GM19099 (cell line): ENCODE results near the gene OXCT2.
A peak's percentile ranks its signal among the peaks of the same experiment; 100 is the strongest.

ENCODE experiments used
- POLR2A ChIP-seq: IDR thresholded peaks from 3 replicates; pipeline ENCODE4 v1.6.1; 2011; ENCODE audit warnings: low read depth; ENCODE audit not compliant: insufficient read length; ENCODE audit errors: extremely low read depth

The OXCT2 gene

GRCh38 chr1:39760074-39761008 is 10.8 kb downstream of the OXCT2 start:
- TF ChIP-seq POLR2A, result no peak

- TF ChIP-seq POLR2A, result no peak
Observed at GRCh38 chr1:39759436-39759726, 11.8 kb downstream of the OXCT2 start.

- no peak for TF ChIP-seq POLR2A
Observed at GRCh38 chr1:39758556-39759435, 12.4 kb downstream of the OXCT2 start.

- TF ChIP-seq POLR2A, result no peak
Observed at GRCh38 chr1:39757501-39757900, 13.6 kb downstream of the OXCT2 start.

GRCh38 chr1:39755965-39756659 is 15.0 kb downstream of the OXCT2 start:
- TF ChIP-seq POLR2A, result no peak

GRCh38 chr1:39754906-39755504 is 16.1 kb downstream of the OXCT2 start:
- no peak for TF ChIP-seq POLR2A

- TF ChIP-seq POLR2A, result no peak
Observed at GRCh38 chr1:39754026-39754570, 17.1 kb downstream of the OXCT2 start.

GRCh38 chr1:39753132-39754025 is 17.8 kb downstream of the OXCT2 start:
- no peak for TF ChIP-seq POLR2A

- TF ChIP-seq POLR2A, result no peak
Observed at GRCh38 chr1:39752703-39753102, 18.4 kb downstream of the OXCT2 start.

GRCh38 chr1:39751595-39751994 is 19.6 kb downstream of the OXCT2 start:
- no peak for TF ChIP-seq POLR2A

- no peak for TF ChIP-seq POLR2A
Observed at GRCh38 chr1:39745016-39745670, 26.0 kb downstream of the OXCT2 start.

- peak; percentile 95 for TF ChIP-seq POLR2A
Observed at GRCh38 chr1:39738622-39739366, 32.4 kb downstream of the OXCT2 start, which contains the start of gene PPIE. Gene PPIE, plus strand, starts transcription at chr1:39738882. Its CDS starts 19 bp downstream, at chr1:39738901.
